AG04449 (cell line): ENCODE measurements around the gene MT2A.

Experiments used
- CTCF ChIA-PET: fragments of 350-600 bp; formaldehyde crosslinking; extraction: SDS; loops from one replicate; lab custom pipeline; 2021; ENCODE audit warnings: antibody characterized with exemption; lab: Yijun Ruan, JAX
- POLR2A ChIA-PET: fragments of 400-600, 350-600 bp; formaldehyde crosslinking; extraction: SDS; loops from one replicate; lab custom pipeline; 2020; ENCODE audit warnings: antibody characterized with exemption, inconsistent platforms; lab: Yijun Ruan, JAX
- DNase-seq: peaks from one replicate; pipeline ENCODE4 v3.0.0-alpha.2; 2010; ENCODE audit warnings: low read depth, low spot score
- H3K4me3 ChIP-seq: 2 replicates; pipeline ENCODE4 v1.5.1; 2011; ENCODE audit warnings: low read depth, mild to moderate bottlenecking, control low read depth, low read length
- CTCF ChIP-seq: IDR thresholded peaks from one replicate; pipeline ENCODE4 v1.5.1; 2011; ENCODE audit warnings: mild to moderate bottlenecking, moderate library complexity, low read length, control low read depth, inconsistent platforms; ENCODE audit not compliant: insufficient read depth; ENCODE audit errors: missing control alignments

The MT2A gene

GRCh38 chr16:56657555-56658326, 49.4 kb downstream of the MT2A start, which contains the start of gene MT1F:
Gene MT1F, plus strand, starts transcription at chr16:56657959. Its CDS starts 100 bp downstream, at chr16:56658059.
- ChIA-PET POLR2A (no interaction called here), CTCF (no interaction called here)
- no peak for TF ChIP-seq CTCF
- H3K4me3 ChIP-seq = peak within 1 kb of the TSS; percentile 47
- no peak for DNase-seq

GRCh38 chr16:56658327-56658875, 50.0 kb downstream of the MT2A start:
- CTCF ChIA-PET = no interaction called here
- peak overlapping the region; percentile 47 for H3K4me3 ChIP-seq
- no peak for TF ChIP-seq CTCF
- DNase-seq = no peak
- POLR2A ChIA-PET = no interaction called here
